GM19467 (cell line): ENCODE results near the gene OR52J3.
"Not testable (repeated sequence)": the region's sequence is repeated elsewhere in the genome, so short reads cannot be mapped to it uniquely, and the experiment has no call there.

ENCODE experiments used
- ATAC-seq: cut with Tn5 transposase; IDR thresholded peaks from one replicate; pipeline ENCODE4 v1.9.1; 2021; ENCODE audit warnings: mild to moderate bottlenecking, moderate library complexity; ENCODE audit not compliant: unreplicated experiment

OR52J3 gene

DNA sequence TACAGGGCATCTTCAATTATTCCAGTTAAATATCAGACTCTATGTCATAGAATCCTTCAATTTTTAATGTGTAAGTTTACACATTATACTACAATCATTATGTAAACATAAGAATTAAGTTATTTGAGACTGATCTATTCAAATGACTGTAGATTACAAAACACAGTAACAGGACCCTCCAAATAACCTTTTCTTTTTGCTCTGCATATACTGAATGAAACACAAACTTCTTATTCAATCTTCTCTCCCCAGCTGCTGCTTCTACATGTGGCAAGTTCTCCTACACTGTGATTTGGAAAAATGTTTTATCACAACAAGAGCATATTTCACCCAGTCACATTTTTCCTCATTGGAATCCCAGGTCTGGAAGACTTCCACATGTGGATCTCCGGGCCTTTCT is at the start of gene OR52J3:
OR52J3 (plus strand) TSS at position 301 of the 400 bp plus-strand sequence; CDS start at position 301, 0 bp downstream.
- ATAC-seq = no peak

- no peak for ATAC-seq
Observed at GRCh38 chr11:5004424-5005274, 41.7 kb upstream of the OR52J3 start.

GRCh38 chr11:5007561-5007960 is 38.8 kb upstream of the OR52J3 start:
- no peak for ATAC-seq

DNA sequence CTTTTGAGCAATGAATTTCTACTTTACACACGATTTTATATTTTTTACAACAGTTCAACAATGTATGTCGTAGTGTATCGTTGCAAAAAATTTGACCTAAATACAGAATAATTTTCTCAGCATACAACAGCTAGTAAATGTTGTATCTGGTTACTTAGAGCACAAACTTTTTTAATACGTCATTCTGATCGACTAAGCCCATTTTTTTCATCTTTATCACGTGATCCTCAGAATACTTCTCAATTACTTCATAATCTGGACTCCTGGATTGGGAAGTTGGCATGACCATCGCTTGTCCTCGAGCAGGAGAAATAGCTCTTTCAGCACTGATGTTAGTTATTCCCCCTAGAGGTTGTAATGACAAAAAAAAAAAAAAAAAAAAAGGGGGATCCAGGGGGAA is 35.1 kb upstream of the OR52J3 start:
- no peak for ATAC-seq

DNA sequence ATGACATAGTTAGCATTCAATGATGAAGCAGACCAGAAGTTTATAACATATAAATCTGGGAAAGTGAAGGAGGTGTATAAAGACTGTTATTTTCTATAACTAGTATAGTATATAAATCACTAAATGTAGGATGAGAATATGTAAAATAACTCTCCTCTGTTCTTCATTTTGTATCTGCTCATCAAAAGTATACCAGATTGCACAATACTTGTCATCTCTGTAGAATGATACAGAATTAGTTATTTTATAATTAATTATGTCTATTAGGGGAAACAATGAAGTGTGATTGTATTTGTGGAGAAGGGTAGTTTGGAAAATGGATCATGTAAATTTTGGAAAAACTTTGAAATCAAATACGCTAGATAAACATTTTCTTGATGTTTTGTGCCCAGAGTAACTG is 33.3 kb upstream of the OR52J3 start:
- no peak for ATAC-seq

DNA sequence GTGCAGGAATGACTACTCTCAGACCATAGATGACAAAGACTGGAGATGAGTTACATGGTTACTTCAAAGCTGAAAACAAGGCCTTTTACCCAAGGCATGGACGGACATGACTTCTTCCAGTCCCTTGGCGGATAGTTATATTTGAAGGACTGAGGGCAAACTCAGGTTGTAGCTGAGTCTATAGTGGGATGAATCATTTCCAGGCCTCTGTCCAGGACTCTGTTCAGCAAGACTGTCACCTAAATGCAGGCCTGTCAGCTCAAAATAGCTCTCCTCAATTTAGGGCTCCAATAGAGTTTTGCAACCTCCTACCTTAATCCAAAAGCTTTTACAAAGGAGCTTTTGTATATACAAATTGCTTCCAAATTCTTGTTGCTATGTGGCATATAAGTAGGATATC is 24.3 kb upstream of the OR52J3 start:
- no peak for ATAC-seq

- no peak for ATAC-seq
Observed at GRCh38 chr11:5036669-5037068, 9.7 kb upstream of the OR52J3 start.

DNA sequence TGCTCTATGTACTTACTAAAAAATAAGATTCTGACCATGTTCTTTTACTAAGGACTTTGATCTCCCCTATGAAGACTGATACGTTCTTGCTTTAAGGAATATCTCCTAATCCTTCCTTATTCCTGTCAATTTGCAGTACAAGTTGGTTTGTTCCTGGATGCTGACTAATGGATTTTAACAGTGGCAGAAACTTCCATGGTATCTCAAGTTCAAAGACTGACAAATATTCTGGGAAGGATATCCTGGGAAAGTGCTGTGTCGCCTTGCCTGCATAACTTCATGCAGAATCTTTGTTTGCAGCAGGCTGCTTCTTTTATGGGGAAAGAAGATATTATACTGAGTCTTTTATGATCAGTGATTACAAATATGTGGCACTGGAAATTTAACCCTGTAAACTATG is 8.4 kb upstream of the OR52J3 start:
- ATAC-seq = no peak

DNA sequence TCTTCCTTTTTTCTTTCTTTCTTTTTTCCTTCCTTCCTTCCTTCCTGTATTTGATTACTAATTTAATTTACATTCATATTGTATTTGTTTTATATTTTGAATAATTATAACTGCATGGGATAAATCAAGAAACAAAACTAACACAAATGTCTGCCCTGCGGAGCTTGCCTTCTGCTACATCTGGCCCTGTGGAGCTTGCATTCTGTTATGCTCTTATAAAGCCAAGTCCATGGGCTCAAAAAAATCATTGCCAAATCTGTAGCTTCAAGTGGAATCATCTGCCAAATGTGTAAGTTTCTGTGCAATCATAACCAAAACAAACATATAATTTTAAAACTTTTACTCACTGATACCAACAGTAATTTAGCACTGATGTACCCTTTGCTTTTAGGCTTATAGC is 8.0 kb upstream of the OR52J3 start:
- no peak for ATAC-seq

GRCh38 chr11:5040876-5041275 is 5.5 kb upstream of the OR52J3 start:
- ATAC-seq = no peak

DNA sequence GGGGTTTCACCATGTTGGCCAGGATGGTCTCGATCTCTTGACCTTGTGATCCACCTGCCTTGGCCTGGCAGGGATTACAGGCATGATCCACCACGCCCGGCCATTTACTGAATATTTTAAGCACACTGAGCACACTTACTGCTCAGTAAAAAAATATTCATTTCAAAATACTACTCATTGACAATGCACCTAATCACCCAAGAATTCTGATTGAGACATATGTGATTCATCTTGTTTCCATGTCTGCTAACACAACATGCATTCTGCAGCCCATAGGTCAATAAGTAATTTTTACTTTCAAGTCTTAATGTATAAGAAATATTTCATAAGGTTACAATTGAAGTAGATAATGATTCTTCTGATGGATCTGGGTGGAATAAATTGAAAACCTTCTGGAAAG is 4.2 kb upstream of the OR52J3 start:
- ATAC-seq = no peak

DNA sequence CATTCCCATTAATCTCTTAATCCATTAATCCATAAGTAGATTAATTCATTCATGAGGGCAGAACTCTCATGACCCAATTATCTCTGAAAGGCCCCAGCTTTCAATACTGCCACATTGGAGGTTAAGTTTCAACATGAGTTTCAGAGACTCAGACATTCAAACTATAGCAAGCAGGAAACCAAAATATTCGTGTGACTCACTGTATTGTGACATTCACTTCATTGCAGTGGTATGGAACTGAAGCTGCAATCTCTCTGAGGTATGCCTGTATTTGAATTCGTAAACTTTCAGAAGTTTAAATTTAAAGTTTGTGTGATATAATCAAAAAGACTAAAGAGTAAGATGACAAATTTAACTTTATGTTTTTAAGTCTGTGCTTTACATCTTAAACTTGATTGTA is 2.9 kb upstream of the OR52J3 start:
- ATAC-seq = no peak

DNA sequence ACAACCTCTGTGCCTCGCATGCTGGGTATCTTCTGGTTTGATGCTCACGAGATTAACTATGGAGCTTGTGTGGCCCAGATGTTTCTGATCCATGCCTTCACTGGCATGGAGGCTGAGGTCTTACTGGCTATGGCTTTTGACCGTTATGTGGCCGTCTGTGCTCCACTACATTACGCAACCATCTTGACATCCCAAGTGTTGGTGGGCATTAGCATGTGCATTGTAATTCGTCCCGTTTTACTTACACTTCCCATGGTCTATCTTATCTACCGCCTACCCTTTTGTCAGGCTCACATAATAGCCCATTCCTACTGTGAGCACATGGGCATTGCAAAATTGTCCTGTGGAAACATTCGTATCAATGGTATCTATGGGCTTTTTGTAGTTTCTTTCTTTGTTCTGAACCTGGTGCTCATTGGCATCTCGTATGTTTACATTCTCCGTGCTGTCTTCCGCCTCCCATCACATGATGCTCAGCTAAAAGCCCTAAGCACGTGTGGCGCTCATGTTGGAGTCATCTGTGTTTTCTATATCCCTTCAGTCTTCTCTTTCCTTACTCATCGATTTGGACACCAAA is 516 bp downstream of the OR52J3 start:
- ATAC-seq = no peak

GRCh38 chr11:5058679-5059078 is 12.4 kb downstream of the OR52J3 start:
- not testable (repeated sequence) for ATAC-seq

- no peak for ATAC-seq
Observed at GRCh38 chr11:5059391-5059790, 13.1 kb downstream of the OR52J3 start, which contains the start of gene OR52E2. TSS of gene OR52E2 (minus strand) at chr11:5059627. CDS start at chr11:5059627, 0 bp downstream.

GRCh38 chr11:5065027-5065426 is 18.7 kb downstream of the OR52J3 start:
- no peak for ATAC-seq

DNA sequence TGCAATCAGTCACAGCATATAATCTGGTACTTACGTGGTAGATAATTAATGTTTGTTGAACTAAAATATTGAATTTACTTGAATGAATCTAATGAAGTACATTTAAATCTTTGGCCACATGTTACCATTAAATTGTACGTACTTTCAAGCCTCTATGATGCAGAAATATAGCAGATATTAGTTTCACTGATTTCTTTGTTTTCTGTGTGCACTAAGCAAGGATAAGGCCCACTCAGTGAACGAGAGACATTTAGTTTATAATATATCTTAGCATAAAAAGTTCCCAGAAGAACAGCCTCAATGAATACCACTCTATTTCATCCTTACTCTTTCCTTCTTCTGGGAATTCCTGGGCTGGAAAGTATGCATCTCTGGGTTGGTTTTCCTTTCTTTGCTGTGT is 22.9 kb downstream of the OR52J3 start, which contains the start of gene OR52E1:
OR52E1 (plus strand) TSS at position 301 of the 400 bp plus-strand sequence.
- no peak for ATAC-seq

DNA sequence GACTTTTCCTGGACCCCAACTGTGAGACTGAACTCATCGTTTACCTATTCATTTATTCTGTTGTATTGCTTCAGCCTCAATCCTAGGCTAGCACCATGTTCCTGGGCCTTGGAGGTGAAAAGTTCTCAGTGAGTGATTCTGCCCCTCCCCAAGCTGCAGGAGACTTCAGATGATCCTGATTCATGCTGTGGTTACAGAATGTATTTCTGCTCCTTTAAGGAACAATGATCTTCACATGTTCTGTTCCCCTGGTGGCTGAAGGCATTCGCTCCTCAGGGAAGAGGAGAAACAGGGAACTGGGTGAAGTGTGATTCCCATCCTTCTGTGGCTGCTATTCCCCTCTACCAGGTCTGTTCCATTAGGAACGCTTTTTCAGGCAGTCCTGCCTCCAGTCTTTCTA is 25.5 kb downstream of the OR52J3 start:
- no peak for ATAC-seq

- ATAC-seq = no peak
Observed at GRCh38 chr11:5081405-5081804, 35.1 kb downstream of the OR52J3 start.

DNA sequence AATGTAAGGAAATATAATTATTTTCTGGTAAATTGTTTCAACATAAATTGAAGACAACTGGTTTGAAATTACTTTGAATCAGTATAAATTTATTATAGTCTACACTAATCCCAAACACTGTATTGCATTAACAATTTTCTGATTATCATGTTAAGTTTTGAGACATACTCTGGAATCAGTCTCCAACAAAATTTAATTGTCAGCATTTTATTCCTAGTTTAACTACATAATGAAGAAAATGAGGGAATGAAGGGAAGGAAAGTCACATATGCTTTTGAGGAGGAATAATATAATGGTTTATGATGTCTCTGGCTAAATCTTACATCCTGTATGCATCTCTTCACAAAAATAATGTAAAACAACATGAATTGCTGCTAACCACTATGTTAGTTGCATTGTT is 37.3 kb downstream of the OR52J3 start:
- no peak for ATAC-seq

GRCh38 chr11:5088556-5088955 is 42.2 kb downstream of the OR52J3 start:
- ATAC-seq = no peak

DNA sequence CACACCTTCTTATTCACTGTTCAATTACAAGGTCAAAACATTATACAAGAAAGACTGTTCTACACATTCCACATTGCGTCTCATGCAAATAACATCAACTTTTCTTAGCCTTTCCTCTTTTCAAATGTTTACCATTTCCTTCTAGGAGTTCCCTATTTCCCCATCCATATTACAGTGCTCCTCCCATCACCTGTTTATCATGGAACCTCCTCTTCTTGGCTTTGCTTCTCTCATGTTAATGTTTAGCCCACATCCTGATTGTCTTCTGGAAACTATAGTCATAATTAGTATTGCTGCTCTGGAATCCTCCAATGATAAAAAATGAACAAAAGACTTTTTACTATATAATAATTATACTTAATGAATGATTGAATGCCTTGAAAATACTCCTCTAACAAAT is 44.3 kb downstream of the OR52J3 start:
- ATAC-seq = no peak
